Smooth muscle cell (in vitro differentiated cells): ENCODE results near the gene TTC31. TPM values are rescaled to one million over a fixed set of nuclear protein-coding genes. Genes with fewer than 3 reads are reported as not detected.
A peak's percentile ranks its signal among the peaks of the same experiment; 100 is the strongest.
"Not testable (repeated sequence)": the region's sequence is repeated elsewhere in the genome, so short reads cannot be mapped to it uniquely, and the experiment has no call there.

ENCODE experiments used
- DNase-seq: peaks from one replicate; lab custom pipeline; 2025; ENCODE audit not compliant: unreplicated experiment; lab: John Stamatoyannopoulos, UW
- H2AFZ ChIP-seq: fragments of 200-600 bp; sonication (generic); 2 replicates; pipeline ENCODE4 v1.6.0; 2016; ENCODE audit warnings: antibody characterized with exemption, low read depth, mild to moderate bottlenecking
- H3F3A ChIP-seq: fragments of 200-600 bp; sonication (generic); 2 replicates; pipeline ENCODE4 v1.6.0; 2017; ENCODE audit warnings: antibody characterized with exemption, low read depth
- H3K27ac ChIP-seq: fragments of 200-600 bp; sonication (generic); 2 replicates; pipeline ENCODE4 v1.5.1; 2016; ENCODE audit warnings: low read depth, mild to moderate bottlenecking
- H3K27me3 ChIP-seq: fragments of 200-600 bp; sonication (generic); 2 replicates; pipeline ENCODE4 v1.6.1; 2016; ENCODE audit warnings: low read depth, mild to moderate bottlenecking
- H3K36me3 ChIP-seq: fragments of 200-600 bp; sonication (generic); 2 replicates; pipeline ENCODE4 v1.5.1; 2016; ENCODE audit warnings: low read depth
- H3K4me1 ChIP-seq: fragments of 200-600 bp; sonication (generic); 2 replicates; pipeline ENCODE4 v1.5.1; 2016; ENCODE audit warnings: low read depth
- H3K4me2 ChIP-seq: fragments of 200-600 bp; sonication (generic); 2 replicates; pipeline ENCODE4 v1.6.0; 2016; ENCODE audit warnings: mild to moderate bottlenecking
- H3K4me3 ChIP-seq: fragments of 200-600 bp; sonication (generic); 2 replicates; pipeline ENCODE4 v1.5.1; 2016; ENCODE audit warnings: mild to moderate bottlenecking
- H3K79me2 ChIP-seq: fragments of 200-600 bp; sonication (generic); 2 replicates; pipeline ENCODE4 v1.6.0; 2016; ENCODE audit warnings: low read depth, mild to moderate bottlenecking
- H3K9ac ChIP-seq: fragments of 200-600 bp; sonication (generic); 2 replicates; pipeline ENCODE4 v1.6.0; 2016; ENCODE audit warnings: low read depth
- H3K9me3 ChIP-seq: fragments of 200-600 bp; sonication (generic); replicated peaks from 2 replicates; pipeline ENCODE4 v1.5.1; 2016; ENCODE audit warnings: low read depth
- H4K20me1 ChIP-seq: fragments of 200-600 bp; sonication (generic); 2 replicates; pipeline ENCODE4 v1.6.0; 2016; ENCODE audit warnings: low read depth
- WGBS: methylation state at CpG from one replicate; pipeline ENCODE4 v1.1.7; 2016; ENCODE audit warnings: low lambda C conversion rate; 5-methylcytosine and 5-hydroxymethylcytosine counted together
- polyA plus RNA-seq: library from polyadenylated mRNA; unstranded; fragments of >200 nt; fragmentation: Nextera tagmentation; extraction: Ambion mirVana; gene quantifications from 2 replicates; pipeline ENCODE4 v1.2.1, GENCODE V29; 2016
- total RNA-seq: library from RNA; depleted of rRNA; stranded (reverse); fragments of >200 nt; gene quantifications from 2 replicates; pipeline ENCODE4 v1.2.3, GENCODE V29; 2014
- TF ChIP-seq, protein P1 (sequence below): fragments of 200-600 bp; sonication (generic); IDR thresholded peaks from 2 replicates; pipeline ENCODE4 v1.5.1; 2017; ENCODE audit warnings: borderline replicate concordance, mild to moderate bottlenecking, antibody characterized with exemption; ENCODE audit not compliant: insufficient read depth, poor library complexity, severe bottlenecking

Gene TTC31
- total and polyA plus RNA-seq, 2 experiments from 2014 or later: 17.3 to 23.3 TPM

DNA sequence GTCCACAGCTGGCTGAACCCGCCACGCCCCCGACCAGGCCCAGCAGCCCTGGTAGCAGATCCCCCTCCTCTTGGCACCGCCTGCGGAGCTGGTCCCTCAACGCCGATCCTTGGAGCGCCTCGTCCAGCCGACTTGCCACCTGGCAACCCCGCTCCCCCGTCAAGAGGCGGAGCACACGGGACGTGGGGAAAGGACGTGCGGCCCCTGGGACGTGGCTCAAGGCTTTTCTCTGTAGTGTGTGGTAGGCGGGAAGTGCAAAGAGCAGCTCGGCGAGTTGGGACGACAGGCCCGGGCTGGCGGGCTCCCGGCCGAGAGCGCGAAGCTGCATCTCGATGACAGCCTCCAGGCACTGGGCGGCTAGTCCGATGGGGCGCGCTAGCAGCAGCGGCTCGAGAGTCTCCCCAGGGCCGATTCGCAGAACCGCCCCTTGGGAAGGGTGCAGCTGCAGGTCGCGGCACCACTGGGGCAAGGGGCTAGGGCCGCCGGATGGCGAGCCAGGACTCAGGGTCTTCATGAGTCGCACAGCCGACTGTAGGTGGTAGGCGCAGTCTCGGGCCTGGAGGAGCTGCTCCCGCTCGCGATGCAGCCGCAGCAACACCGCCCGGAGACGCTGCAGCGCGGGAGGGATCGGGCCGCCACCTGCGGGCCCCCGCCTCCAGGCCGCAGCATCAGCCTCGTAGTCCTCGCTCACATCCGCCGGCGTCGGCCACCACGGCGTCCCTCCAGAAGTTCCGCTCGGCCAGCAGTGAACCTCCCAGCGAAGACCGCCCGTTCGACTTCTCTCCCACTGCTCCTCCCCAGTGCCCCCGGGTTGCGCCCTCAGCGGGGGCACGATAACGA lies 700 bp upstream of the TTC31 start:
- TF ChIP-seq, protein P1, sequence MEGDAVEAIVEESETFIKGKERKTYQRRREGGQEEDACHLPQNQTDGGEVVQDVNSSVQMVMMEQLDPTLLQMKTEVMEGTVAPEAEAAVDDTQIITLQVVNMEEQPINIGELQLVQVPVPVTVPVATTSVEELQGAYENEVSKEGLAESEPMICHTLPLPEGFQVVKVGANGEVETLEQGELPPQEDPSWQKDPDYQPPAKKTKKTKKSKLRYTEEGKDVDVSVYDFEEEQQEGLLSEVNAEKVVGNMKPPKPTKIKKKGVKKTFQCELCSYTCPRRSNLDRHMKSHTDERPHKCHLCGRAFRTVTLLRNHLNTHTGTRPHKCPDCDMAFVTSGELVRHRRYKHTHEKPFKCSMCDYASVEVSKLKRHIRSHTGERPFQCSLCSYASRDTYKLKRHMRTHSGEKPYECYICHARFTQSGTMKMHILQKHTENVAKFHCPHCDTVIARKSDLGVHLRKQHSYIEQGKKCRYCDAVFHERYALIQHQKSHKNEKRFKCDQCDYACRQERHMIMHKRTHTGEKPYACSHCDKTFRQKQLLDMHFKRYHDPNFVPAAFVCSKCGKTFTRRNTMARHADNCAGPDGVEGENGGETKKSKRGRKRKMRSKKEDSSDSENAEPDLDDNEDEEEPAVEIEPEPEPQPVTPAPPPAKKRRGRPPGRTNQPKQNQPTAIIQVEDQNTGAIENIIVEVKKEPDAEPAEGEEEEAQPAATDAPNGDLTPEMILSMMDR: no peak
- H3K9ac ChIP-seq: peak overlapping the region; percentile 42
- peaks cover 47% of the 10 kb centered on the region for H3K79me2 ChIP-seq
- no peaks in the 10 kb centered on the region for H4K20me1 ChIP-seq
- H3K27ac ChIP-seq: peak overlapping the region; percentile 20
- H2AFZ ChIP-seq: peak overlapping the region; percentile 86
- peaks cover 18% of the 10 kb centered on the region for H3K4me1 ChIP-seq
- WGBS: 2% methylated on average over 74 of the region's 80 CpGs
- H3F3A ChIP-seq: no peaks in the 10 kb centered on the region
- peak overlapping the region; percentile 79 for H3K4me3 ChIP-seq
- DNase-seq: no peak
- H3K27me3 ChIP-seq: no peaks in the 10 kb centered on the region
- H3K9me3 ChIP-seq: no peaks in the 10 kb centered on the region
- no peaks in the 10 kb centered on the region for H3K36me3 ChIP-seq
- H3K4me2 ChIP-seq: peak overlapping the region; percentile 96

DNA sequence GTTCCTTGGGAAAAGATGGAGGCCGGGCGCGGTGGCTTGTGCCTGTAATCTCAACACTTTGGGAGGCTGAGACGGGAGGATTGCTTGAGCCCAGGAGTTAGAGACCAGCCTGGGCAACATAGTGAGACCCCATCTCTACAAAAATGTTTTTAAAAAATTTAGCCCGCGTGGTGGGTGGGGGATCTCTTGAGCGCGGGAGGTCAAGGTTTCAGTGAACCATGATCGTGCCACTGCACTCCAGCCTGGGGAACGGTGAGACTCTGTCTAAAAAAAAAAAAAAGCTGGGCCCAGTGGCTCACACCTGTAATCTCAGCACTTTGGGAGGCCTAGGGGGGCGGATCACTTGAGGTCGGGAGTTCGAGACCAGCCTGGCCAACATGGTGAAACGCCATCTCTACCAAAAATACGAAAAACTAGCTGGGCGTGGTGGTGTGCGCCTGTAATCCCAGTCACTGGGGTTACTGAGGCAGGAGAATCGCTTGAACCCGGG lies 839 bp downstream of the TTC31 start:
- Histone ChIP-seq H3K4me1 (peaks cover 18% of the 10 kb centered on the region), H3K4me2 (peak overlapping the region; percentile 96), H3K79me2 (peaks cover 47% of the 10 kb centered on the region), H2AFZ (peak overlapping the region; percentile 86), H3K4me3 (peak overlapping the region; percentile 79), H3K9ac (peak overlapping the region; percentile 42)
- not testable (repeated sequence) for H4K20me1 ChIP-seq, H3K9me3 ChIP-seq, DNase-seq, H3K27ac ChIP-seq, H3K27me3 ChIP-seq, H3K36me3 ChIP-seq, H3F3A ChIP-seq
- WGBS: 94% methylated on average over 19 of the region's 19 CpGs

DNA sequence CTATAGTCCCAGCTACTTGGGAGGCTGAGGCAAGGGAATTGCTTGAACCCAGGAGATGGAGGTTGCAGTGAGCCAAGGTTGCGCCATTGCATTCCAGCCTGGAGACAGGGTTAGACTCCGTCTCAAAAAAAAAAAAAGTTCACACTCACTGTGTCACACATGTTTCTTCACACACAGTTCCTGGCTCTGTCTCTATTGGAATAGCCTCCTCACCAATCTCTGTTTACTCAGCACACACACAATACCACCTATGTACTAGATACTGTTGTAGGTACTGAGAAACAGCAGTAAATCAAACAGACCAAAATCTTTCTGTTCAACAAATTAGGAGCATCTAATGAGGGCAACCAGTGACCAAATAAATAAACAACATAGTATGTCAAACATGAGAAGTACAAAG lies 3.3 kb downstream of the TTC31 start:
- H3K36me3 ChIP-seq: no peaks in the 10 kb centered on the region
- no peak for DNase-seq
- TF ChIP-seq, protein P1: no peak
- no peak overlapping the region for H3K4me3 ChIP-seq
- WGBS: 100% methylated on average over 2 of the region's 2 CpGs
- H3K9me3 ChIP-seq: no peaks in the 10 kb centered on the region
- H4K20me1 ChIP-seq: no peaks in the 10 kb centered on the region
- peaks cover 30% of the 10 kb centered on the region for H3K79me2 ChIP-seq
- H3K27ac ChIP-seq: no peak overlapping the region
- H3F3A ChIP-seq: no peaks in the 10 kb centered on the region
- no peaks in the 10 kb centered on the region for H3K27me3 ChIP-seq
- peaks cover 15% of the 10 kb centered on the region for H3K4me1 ChIP-seq
- H2AFZ ChIP-seq: no peak overlapping the region
- no peak overlapping the region for H3K4me2 ChIP-seq
- no peak overlapping the region for H3K9ac ChIP-seq

DNA sequence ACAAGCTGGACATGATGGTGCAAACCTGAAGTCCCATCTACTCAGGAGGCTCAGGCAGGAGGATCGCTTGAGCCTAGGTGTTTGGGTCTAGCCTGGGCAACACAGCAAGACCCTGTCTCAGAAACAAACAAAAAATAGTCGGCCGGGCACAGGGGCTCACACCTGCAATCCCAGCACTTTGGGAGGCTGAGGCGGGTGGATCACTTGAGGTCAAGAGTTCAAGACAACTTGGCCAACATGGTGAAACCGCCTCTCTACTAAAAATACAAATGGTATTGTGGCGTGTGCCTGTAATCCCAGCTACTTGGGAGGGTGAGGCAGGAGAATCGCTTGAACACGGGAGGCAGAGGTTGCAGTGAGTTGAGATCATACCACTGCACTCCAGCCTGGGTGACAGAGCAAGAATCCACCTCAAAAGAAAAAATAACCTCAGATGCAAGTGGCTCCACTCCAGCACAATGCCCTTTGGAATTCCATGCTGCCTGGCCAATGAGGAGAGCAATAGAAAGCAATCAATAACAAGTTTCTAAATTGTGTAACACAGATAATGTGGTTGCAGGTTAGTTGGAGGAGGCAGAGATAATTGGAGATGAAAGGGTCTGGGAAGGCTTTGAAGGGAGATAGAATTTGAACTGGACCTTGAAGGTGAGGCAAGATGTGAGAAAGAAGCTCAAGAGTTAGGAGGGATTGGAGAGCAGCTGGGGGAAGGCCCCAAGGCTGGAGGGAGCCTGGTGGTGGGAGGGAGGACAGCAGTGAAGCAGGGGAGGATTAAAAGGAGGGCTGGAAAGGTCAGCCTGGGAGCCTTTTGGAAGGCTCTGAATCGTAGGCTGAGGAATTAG lies 6.0 kb downstream of the TTC31 start:
- 92% methylated on average over 9 of the region's 9 CpGs for WGBS
- no peak overlapping the region for H3K4me2 ChIP-seq
- TF ChIP-seq, protein P1: no peak

More for the DNA sequence above, 6.0 kb downstream of the TTC31 start:
- Histone ChIP-seq H3K27ac (no peak overlapping the region), H3K36me3 (no peaks in the 10 kb centered on the region), H3K9ac (no peak overlapping the region), H3K4me3 (no peak overlapping the region), H2AFZ (no peak overlapping the region), H3K4me1 (no peaks in the 10 kb centered on the region), H3K79me2 (peaks cover 12% of the 10 kb centered on the region), H3K9me3 (no peaks in the 10 kb centered on the region), H4K20me1 (no peaks in the 10 kb centered on the region), H3F3A (no peaks in the 10 kb centered on the region), H3K27me3 (no peaks in the 10 kb centered on the region)
- DNase-seq: no peak
